ENCODE results near the gene CDX1. TPM values are rescaled to one million over a fixed set of nuclear protein-coding genes. Genes with fewer than 3 reads are reported as not detected.
A peak's percentile ranks its signal among the peaks of the same experiment; 100 is the strongest.

CDX1 gene
- total and polyA plus RNA-seq, 3 donors from 2014 or later: 3.4 to 5.2 (median 3.4) TPM

DNA sequence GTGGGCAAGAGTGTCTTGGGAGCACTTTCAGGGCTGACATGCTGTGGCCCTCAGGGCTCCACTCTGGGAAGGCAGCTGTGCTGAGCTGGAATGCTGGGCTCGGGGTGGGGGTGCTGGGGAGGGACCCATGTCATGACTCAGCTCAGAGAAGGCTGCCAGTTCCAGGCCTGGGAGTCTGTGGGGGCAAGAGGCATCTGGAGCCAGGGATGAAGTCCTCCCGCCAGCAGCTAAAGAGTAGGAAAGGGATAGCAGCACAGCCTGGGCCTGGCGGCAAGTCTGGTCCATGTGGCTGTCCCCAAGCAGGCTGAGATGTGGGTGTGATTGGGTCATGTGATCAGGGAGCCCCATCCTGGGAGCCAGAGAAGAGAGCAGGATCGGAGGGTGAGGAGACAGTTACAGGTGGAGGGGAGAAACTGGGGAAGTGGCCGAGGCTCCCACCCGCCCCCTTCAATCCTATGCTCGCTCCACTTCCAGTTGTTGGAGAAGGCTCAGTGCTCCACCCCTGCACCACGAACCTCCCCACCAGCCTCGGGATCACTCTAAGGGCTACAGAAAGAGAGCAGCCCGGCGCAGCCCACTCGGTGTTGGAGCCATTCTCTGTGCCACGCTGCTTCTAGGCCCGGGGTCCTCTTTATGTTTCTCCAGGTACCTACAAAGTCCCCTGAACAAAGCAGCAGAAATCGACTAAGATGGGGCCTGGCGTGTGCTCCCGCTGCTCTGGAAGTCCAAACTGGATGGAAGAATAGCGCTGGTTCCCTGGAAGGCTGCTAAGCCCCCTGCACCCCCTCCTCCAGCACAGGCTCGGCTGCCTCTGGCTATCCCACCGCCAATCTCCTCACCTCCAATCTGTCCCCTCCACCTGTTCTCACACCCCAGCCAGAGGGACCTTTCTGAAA is 23.0 kb upstream of the CDX1 start:
- intact Hi-C loops (cut with DNase I; ENCODE audit: low total_unique reads): no loop called here
- no peaks in the 10 kb centered on the region for H3K9me3 ChIP-seq
- peak; percentile 69 for DNase-seq
- peak overlapping the region; percentile 70 to 86 for H3K27ac ChIP-seq
- H3K36me3 ChIP-seq (ENCODE audit: low read depth, missing control alignments): no peaks in the 10 kb centered on the region
- WGBS, 2 donors: 46 to 64% methylated on average over 20 of the region's 20 CpGs
- no peak overlapping the region for H3K4me3 ChIP-seq
- H3K27me3 ChIP-seq: no peaks in the 10 kb centered on the region
- peaks cover 60% of the 10 kb centered on the region for H3K4me1 ChIP-seq
- TF ChIP-seq, protein P1, sequence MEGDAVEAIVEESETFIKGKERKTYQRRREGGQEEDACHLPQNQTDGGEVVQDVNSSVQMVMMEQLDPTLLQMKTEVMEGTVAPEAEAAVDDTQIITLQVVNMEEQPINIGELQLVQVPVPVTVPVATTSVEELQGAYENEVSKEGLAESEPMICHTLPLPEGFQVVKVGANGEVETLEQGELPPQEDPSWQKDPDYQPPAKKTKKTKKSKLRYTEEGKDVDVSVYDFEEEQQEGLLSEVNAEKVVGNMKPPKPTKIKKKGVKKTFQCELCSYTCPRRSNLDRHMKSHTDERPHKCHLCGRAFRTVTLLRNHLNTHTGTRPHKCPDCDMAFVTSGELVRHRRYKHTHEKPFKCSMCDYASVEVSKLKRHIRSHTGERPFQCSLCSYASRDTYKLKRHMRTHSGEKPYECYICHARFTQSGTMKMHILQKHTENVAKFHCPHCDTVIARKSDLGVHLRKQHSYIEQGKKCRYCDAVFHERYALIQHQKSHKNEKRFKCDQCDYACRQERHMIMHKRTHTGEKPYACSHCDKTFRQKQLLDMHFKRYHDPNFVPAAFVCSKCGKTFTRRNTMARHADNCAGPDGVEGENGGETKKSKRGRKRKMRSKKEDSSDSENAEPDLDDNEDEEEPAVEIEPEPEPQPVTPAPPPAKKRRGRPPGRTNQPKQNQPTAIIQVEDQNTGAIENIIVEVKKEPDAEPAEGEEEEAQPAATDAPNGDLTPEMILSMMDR (IDR thresholded peaks at IDR 0.05): no peak
- no peak for TF ChIP-seq POLR2A (IDR thresholded peaks at IDR 0.05)

DNA sequence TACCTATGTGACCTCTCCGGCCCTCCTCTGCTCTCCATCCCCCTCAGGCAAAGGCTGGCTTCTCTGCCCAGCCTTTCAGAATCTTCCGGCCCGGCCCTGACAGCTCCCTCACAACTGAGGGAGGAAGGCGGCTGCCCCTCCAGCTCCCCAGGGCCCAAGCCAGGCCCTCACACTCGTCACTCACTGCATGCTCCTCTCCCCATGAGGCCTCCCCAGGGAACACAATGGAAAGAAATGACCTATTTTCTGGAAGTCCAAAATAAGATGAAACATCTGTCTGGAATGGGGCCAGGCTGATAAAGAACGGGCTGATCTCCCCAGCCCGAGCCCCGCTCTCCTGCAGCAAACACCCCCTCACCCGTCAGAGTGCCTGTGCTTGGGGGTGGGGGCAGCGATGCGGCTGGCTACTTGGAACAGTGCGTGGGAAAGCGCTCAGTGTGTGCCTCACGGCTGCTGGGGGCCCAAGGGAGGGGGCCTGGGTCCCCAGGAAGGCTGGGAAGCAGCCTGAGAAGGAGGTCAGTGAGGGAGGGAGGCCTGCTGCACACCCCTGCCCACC is 22.3 kb upstream of the CDX1 start:
- no peaks in the 10 kb centered on the region for H3K9me3 ChIP-seq
- peak overlapping the region; percentile 70 to 86 for H3K27ac ChIP-seq
- intact Hi-C loops (cut with DNase I; ENCODE audit: low total_unique reads): no loop called here
- TF ChIP-seq, protein P1 (IDR thresholded peaks at IDR 0.05): no peak
- no peak for TF ChIP-seq POLR2A (IDR thresholded peaks at IDR 0.05)
- no peaks in the 10 kb centered on the region for H3K36me3 ChIP-seq (ENCODE audit: low read depth, missing control alignments)
- H3K4me1 ChIP-seq: peaks cover 53% of the 10 kb centered on the region
- 28 to 40% methylated on average over 14 of the region's 14 CpGs for WGBS, 2 donors
- H3K4me3 ChIP-seq: no peak overlapping the region
- H3K27me3 ChIP-seq: no peaks in the 10 kb centered on the region
- peak; percentile 60 for DNase-seq

DNA sequence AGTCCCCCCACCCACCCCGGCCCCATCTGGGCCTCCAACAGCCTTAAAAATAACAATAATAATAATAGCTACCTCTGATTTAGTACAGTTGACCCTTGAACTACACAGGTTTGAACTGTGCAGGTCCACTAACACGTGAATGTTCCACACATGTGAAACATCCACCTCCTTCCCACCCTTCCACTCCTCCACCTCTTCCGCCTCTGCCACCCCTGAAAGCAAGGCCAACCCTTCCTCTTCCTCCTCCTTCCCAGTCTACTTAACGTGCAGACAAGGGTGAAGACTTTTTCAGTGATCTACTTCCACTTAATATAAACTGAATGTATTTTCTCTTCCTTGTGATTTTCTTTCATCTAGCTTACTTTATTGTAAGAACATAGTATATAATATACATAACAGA is 21.7 kb upstream of the CDX1 start:
- intact Hi-C loops (cut with DNase I; ENCODE audit: low total_unique reads): no loop called here
- peak overlapping the region; percentile 55 to 86 for H3K27ac ChIP-seq
- H3K4me1 ChIP-seq: peaks cover 48% of the 10 kb centered on the region
- TF ChIP-seq, protein P1 (IDR thresholded peaks at IDR 0.05): no peak
- TF ChIP-seq POLR2A (IDR thresholded peaks at IDR 0.05): no peak
- DNase-seq: no peak
- no peaks in the 10 kb centered on the region for H3K9me3 ChIP-seq
- no peaks in the 10 kb centered on the region for H3K27me3 ChIP-seq
- 45 to 48% methylated on average over 4 of the region's 4 CpGs for WGBS, 2 donors
- no peaks in the 10 kb centered on the region for H3K36me3 ChIP-seq (ENCODE audit: low read depth, missing control alignments)
- no peak overlapping the region for H3K4me3 ChIP-seq

DNA sequence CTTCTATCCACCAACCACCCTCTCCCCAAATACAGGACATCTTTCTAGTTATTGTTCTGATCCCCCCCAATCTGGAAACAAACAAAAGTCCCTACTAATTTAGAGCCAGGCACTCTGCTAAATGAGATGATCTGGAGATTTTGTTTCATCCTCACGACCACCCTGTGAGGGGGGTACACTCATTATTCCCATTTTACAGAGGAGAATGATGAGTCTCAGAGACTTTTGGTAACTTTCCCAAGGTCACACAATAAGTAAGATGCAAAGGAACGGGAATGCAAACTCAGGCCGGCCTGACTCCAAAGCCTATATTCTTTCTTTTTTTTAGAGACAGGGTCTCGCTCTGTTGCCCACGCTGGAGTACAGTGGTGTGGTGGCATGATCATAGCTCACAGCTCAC is 20.3 kb upstream of the CDX1 start:
- no peaks in the 10 kb centered on the region for H3K36me3 ChIP-seq (ENCODE audit: low read depth, missing control alignments)
- peaks cover 37% of the 10 kb centered on the region for H3K4me1 ChIP-seq
- no peaks in the 10 kb centered on the region for H3K9me3 ChIP-seq
- WGBS, 2 donors: 78 to 87% methylated on average over 5 of the region's 5 CpGs
- H3K27ac ChIP-seq: peak overlapping the region in 1 of 2 donors; percentile 86
- no peak for TF ChIP-seq POLR2A (IDR thresholded peaks at IDR 0.05)
- TF ChIP-seq, protein P1 (IDR thresholded peaks at IDR 0.05): no peak
- DNase-seq: no peak
- H3K27me3 ChIP-seq: no peaks in the 10 kb centered on the region
- intact Hi-C loops (cut with DNase I; ENCODE audit: low total_unique reads): no loop called here
- no peak overlapping the region for H3K4me3 ChIP-seq
